A673 (cell line): ENCODE results near the gene VAV1.

Source experiments
- EZH2 ChIP-seq: fragments of 200-600 bp; sonication (generic); IDR thresholded peaks from 2 replicates; pipeline ENCODE4 v1.6.1; 2017; ENCODE audit warnings: borderline replicate concordance, low read depth, mild to moderate bottlenecking, mixed read lengths, antibody characterized with exemption, low read length; ENCODE audit not compliant: poor library complexity, severe bottlenecking
- TF ChIP-seq, protein P1 (sequence below): fragments of 300-800, 200-600 bp; sonication (generic); conservative IDR thresholded peaks from 2 replicates; pipeline ENCODE4 v1.5.1; 2017; ENCODE audit warnings: low read depth, mild to moderate bottlenecking, antibody characterized with exemption, low read length, moderate library complexity, mixed read lengths

DNA sequence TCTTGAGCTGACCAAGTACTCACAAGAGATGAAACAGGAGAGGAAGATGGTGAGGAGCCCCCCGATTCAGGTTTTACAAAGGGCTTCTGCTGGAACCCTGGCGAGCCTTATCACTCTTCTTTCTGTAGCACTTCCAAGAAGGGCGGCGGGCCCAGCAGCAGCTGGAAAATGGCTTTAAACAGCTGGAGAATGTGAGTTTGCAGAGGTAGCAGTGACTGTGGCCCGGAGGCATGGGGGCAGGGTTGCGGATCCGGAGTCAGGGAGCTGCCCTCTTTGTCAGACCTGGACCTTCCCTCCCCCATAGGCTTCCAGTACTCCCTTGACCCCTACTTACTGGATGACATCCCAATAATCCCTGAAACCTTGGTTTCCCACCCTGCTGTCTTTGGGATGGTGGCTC lies 29.4 kb upstream of the VAV1 start:
- TF ChIP-seq, protein P1, sequence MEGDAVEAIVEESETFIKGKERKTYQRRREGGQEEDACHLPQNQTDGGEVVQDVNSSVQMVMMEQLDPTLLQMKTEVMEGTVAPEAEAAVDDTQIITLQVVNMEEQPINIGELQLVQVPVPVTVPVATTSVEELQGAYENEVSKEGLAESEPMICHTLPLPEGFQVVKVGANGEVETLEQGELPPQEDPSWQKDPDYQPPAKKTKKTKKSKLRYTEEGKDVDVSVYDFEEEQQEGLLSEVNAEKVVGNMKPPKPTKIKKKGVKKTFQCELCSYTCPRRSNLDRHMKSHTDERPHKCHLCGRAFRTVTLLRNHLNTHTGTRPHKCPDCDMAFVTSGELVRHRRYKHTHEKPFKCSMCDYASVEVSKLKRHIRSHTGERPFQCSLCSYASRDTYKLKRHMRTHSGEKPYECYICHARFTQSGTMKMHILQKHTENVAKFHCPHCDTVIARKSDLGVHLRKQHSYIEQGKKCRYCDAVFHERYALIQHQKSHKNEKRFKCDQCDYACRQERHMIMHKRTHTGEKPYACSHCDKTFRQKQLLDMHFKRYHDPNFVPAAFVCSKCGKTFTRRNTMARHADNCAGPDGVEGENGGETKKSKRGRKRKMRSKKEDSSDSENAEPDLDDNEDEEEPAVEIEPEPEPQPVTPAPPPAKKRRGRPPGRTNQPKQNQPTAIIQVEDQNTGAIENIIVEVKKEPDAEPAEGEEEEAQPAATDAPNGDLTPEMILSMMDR, result no peak
- TF ChIP-seq EZH2, result no peak
